ACC112 (cell line): ENCODE results near the gene GABRB2.

Source experiments
- H2AFZ ChIP-seq: fragments of 200-600 bp; sonication (generic); one replicate; pipeline ENCODE4 v1.6.0; 2017; ENCODE audit warnings: antibody characterized with exemption, low read length; ENCODE audit not compliant: unreplicated experiment
- H3K27ac ChIP-seq: fragments of 200-600 bp; sonication (generic); 2 replicates; pipeline ENCODE4 v1.5.1; 2014; ENCODE audit warnings: low read depth, mild to moderate bottlenecking, antibody characterized with exemption, low read length, moderate library complexity
- H3K27me3 ChIP-seq: fragments of 200-600 bp; sonication (generic); 2 replicates; pipeline ENCODE4 v1.6.1; 2014; ENCODE audit warnings: mild to moderate bottlenecking, antibody characterized with exemption, low read length, moderate library complexity, mixed read lengths; ENCODE audit not compliant: insufficient read depth
- H3K36me3 ChIP-seq: fragments of 200-600 bp; sonication (generic); 2 replicates; pipeline ENCODE4 v1.6.1; 2016; ENCODE audit warnings: mild to moderate bottlenecking, antibody characterized with exemption, low read length, moderate library complexity, mixed read lengths; ENCODE audit not compliant: insufficient read depth
- H3K4me1 ChIP-seq: fragments of 200-600 bp; sonication (generic); one replicate; pipeline ENCODE4 v1.6.1; 2016; ENCODE audit warnings: low read length, mixed read lengths; ENCODE audit not compliant: insufficient read depth, unreplicated experiment, control insufficient read depth
- H3K4me3 ChIP-seq: fragments of 200-600 bp; sonication (generic); 2 replicates; pipeline ENCODE4 v1.5.1; 2014; ENCODE audit warnings: mild to moderate bottlenecking, low read depth, low read length
- H3K79me2 ChIP-seq: fragments of 200-600 bp; sonication (generic); one replicate; pipeline ENCODE4 v1.6.0; 2016; ENCODE audit warnings: low read length; ENCODE audit not compliant: control insufficient read depth, unreplicated experiment, insufficient read depth

The GABRB2 gene

DNA sequence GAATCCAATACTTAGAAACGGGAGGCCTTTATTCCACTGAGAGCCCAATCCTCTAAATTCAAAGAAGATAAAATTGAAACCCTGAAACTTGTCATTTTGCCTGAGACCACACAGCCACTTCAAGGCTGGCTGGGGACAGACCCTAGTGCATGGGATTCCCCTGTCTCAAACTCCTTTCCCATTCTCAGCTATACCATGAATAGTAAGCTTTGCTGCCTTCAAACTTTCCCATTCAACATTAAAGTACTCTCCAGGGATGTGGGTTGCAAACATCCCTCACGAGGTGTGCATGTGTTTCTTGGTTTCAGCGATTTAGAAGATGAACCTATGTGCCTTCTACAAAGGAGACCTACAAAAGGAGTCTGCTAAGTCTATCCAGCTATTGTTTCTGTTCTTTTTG lies 64.6 kb downstream of the GABRB2 start:
- no peaks in the 10 kb centered on the region for H3K4me1 ChIP-seq
- H3K27me3 ChIP-seq = no peaks in the 10 kb centered on the region
- no peak overlapping the region for H3K4me3 ChIP-seq
- no peak overlapping the region for H3K27ac ChIP-seq
- H3K36me3 ChIP-seq = no peaks in the 10 kb centered on the region
- H3K79me2 ChIP-seq = no peaks in the 10 kb centered on the region
- no peak overlapping the region for H2AFZ ChIP-seq

DNA sequence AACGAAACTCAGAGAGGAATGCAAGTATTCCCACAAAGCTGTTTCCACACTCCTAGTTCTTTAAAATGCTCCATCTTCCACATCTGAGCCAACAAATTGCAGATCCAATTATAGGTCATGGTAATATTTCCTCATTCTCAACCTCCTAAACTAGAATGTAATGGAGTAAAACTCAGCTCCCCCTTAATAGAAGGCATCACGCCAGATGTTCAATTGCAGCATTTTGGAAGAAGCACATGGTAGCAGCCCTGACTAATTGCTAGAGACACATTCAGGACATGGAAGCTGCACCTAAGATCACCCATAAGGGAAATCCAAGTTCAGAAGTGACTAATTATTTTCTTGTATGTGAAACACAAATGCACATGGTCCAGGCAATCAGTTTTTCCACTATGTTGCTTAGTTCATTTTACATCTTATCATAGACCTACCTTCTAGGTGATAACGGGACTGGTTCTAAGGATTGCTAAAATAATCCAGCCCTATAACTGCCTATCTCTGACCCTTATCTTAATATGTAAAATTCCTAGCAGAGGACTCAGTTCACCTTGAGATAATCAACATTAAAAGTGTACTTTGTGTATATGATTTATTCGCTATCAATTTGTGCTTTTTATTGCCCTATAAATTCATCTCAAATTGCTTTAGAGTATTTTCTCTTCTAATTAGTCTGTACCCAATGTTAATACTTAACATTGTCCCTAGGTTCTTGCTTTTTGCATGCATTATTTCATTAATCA lies 75.1 kb downstream of the GABRB2 start:
- H3K4me3 ChIP-seq = no peak overlapping the region
- H3K27ac ChIP-seq = no peak overlapping the region
- no peaks in the 10 kb centered on the region for H3K36me3 ChIP-seq
- no peak overlapping the region for H2AFZ ChIP-seq
- no peaks in the 10 kb centered on the region for H3K4me1 ChIP-seq
- no peaks in the 10 kb centered on the region for H3K27me3 ChIP-seq
- H3K79me2 ChIP-seq = no peaks in the 10 kb centered on the region

DNA sequence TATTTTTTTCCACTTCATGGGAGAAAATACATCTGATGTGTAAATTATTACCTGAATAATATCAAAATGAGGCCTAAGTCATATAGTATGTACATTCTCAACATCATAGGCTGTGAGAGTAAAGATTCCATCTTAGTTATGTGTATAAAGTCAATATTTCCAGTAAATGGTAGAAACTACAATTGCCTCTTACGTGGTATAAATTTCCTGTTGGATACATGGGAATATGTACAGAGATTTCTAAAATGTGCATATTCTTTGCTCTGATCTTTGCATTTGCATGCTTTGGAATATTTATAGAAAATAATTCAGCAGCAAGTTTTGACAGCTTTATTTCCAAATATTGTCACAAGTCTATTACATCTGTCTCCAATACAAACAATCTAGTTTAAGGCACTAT lies 78.8 kb downstream of the GABRB2 start:
- H3K4me1 ChIP-seq = no peaks in the 10 kb centered on the region
- H3K27me3 ChIP-seq = no peaks in the 10 kb centered on the region
- no peak overlapping the region for H2AFZ ChIP-seq
- no peaks in the 10 kb centered on the region for H3K79me2 ChIP-seq
- no peak overlapping the region for H3K4me3 ChIP-seq
- H3K27ac ChIP-seq = no peak overlapping the region
- H3K36me3 ChIP-seq = no peaks in the 10 kb centered on the region

DNA sequence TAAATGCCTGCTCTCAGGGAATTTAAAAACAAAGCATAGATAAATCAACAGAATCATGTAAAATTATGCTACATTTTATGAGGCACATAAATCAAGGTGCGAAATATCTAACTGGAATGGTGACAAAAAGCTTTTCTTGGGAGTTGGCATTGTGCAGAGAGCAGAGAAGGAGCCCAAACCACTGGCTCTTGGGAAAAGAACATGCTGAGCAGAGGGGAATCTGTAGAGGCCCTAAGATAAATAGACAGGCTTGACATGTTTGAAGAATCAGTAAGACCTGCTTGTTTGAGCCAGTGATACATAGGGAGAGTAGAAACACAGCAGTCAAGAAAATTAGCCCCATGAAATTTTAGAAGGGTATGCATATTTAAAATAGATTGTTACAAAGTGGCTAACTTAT lies 85.8 kb downstream of the GABRB2 start:
- no peaks in the 10 kb centered on the region for H3K36me3 ChIP-seq
- H3K4me3 ChIP-seq = no peak overlapping the region
- H3K27ac ChIP-seq = no peak overlapping the region
- no peaks in the 10 kb centered on the region for H3K79me2 ChIP-seq
- H3K4me1 ChIP-seq = no peaks in the 10 kb centered on the region
- no peaks in the 10 kb centered on the region for H3K27me3 ChIP-seq
- H2AFZ ChIP-seq = no peak overlapping the region

DNA sequence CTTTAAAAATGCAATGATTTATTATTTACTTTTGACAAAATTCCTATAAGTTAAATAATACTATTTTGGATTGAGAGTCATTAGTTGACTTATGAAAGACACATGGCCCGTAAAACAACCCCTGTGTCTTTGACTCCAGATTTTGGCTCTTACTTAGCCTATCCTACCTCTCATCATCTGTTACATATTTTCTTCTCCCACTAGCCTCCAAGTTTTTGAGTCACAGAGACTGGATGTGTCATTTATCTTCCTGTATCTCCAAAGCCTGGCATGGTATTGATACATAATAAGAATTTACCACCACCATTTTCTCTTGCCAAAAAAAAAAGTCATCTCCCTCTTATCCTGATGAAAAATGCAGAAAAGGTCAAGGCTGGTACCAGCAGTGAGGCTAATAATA lies 99.9 kb downstream of the GABRB2 start:
- no peaks in the 10 kb centered on the region for H3K36me3 ChIP-seq
- H3K79me2 ChIP-seq = no peaks in the 10 kb centered on the region
- no peak overlapping the region for H3K4me3 ChIP-seq
- no peak overlapping the region for H2AFZ ChIP-seq
- no peaks in the 10 kb centered on the region for H3K27me3 ChIP-seq
- H3K4me1 ChIP-seq = no peaks in the 10 kb centered on the region
- no peak overlapping the region for H3K27ac ChIP-seq

DNA sequence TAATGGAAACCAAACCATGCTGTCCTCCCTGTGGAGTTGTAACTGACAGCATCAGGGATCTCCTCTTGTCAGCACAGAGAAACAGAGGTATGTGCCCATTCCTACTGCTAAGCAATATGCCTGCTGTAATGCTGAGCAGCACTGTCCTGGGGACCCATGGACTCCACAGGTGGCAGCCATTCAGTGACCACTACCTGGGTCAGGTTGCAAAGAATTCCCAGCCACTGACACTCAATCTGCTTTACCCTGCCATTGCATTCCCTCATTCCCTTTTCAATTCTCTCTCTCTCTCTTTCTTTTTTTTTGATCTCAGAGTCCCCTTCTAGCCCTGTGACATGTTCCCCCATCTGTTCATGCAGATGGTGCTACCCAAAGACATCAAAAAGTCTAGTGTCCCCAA lies 104.1 kb downstream of the GABRB2 start:
- Histone ChIP-seq H3K27me3 (no peaks in the 10 kb centered on the region), H3K27ac (no peak overlapping the region), H3K4me1 (no peaks in the 10 kb centered on the region), H2AFZ (no peak overlapping the region), H3K79me2 (no peaks in the 10 kb centered on the region), H3K4me3 (no peak overlapping the region), H3K36me3 (no peaks in the 10 kb centered on the region)

DNA sequence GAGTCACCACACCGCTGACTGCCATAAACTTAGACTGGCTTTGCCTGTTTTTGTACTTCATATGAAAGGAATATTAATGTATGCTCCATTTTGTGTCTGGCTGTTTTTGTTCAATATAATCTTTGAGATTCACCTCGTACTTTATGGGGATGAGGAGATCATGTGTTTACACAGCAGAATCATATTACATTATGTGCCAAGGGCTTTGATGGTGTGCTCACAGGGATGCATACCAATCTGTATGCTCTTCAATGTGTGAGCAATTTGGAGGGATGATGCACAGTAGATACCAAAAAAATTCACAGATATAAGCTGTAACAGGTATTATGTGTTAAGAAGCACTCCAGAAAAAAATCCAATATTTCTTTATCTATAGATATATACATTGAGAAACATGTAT lies 113.7 kb downstream of the GABRB2 start:
- H3K36me3 ChIP-seq = no peaks in the 10 kb centered on the region
- no peaks in the 10 kb centered on the region for H3K79me2 ChIP-seq
- no peak overlapping the region for H2AFZ ChIP-seq
- H3K27ac ChIP-seq = no peak overlapping the region
- no peak overlapping the region for H3K4me3 ChIP-seq
- H3K4me1 ChIP-seq = no peaks in the 10 kb centered on the region
- H3K27me3 ChIP-seq = no peaks in the 10 kb centered on the region

DNA sequence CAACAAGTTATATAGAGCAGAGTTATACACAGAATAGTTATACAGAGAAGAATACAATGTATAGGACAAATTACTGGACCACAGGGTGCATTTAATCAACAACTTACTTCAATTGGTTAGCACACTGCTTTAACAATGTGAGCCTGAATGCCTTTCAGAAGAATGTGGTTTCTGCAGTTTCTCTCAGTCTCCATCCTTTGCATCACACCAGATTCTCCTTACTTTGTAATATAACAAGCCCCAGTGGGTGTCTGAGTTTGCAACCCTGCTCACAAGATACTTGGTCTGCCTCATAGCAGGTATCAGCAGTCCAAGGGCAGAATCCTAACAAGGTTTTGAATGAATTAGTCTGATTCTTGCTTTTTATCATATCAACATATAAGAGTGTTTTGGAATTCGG lies 114.6 kb downstream of the GABRB2 start:
- H2AFZ ChIP-seq = no peak overlapping the region
- no peaks in the 10 kb centered on the region for H3K79me2 ChIP-seq
- H3K4me3 ChIP-seq = no peak overlapping the region
- no peaks in the 10 kb centered on the region for H3K4me1 ChIP-seq
- no peaks in the 10 kb centered on the region for H3K36me3 ChIP-seq
- no peak overlapping the region for H3K27ac ChIP-seq
- no peaks in the 10 kb centered on the region for H3K27me3 ChIP-seq

DNA sequence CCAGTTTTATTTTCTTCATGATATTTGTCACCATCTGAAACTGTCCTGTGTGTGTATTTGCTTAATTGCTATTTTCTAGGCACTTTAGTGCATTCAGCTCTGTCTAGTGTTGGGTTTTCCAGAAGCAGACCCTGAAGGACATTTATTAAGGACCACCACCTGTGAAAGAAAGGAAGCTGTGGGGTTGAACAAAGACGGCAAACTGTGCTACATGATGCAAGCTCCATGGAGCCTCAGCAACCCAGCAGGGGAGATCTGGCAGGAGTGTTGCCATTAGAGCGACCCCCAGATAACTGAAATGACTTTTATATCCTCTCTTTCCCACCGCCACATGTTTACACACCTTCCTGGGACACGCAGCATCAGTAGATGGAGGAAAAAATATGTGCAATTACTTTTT lies 125.5 kb downstream of the GABRB2 start:
- Histone ChIP-seq H3K79me2 (no peaks in the 10 kb centered on the region), H3K4me3 (no peak overlapping the region), H2AFZ (no peak overlapping the region), H3K36me3 (no peaks in the 10 kb centered on the region), H3K27me3 (no peaks in the 10 kb centered on the region), H3K4me1 (no peaks in the 10 kb centered on the region), H3K27ac (no peak overlapping the region)

DNA sequence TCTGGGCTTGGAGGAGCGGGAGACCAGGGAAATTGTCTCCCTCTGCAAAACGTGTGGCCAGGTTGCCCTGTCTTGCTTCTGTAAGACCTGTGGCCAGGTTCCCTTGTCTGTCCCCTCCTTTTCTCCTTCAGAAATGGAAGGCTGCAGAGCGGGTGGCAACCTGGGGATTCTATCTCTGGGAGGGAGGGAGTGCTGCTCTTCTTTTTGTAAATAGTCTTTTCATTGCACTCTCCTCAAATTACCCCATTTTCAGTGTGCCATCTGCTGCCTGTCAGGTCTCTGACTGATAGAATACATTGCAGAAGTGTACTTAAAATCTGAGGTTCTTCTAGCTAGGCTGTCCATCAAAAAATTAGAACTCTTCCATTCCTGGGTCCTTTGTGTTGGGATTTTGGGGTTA lies 126.0 kb downstream of the GABRB2 start:
- Histone ChIP-seq H3K27me3 (no peaks in the 10 kb centered on the region), H3K36me3 (no peaks in the 10 kb centered on the region), H2AFZ (no peak overlapping the region), H3K4me3 (no peak overlapping the region), H3K79me2 (no peaks in the 10 kb centered on the region), H3K4me1 (no peaks in the 10 kb centered on the region), H3K27ac (no peak overlapping the region)

DNA sequence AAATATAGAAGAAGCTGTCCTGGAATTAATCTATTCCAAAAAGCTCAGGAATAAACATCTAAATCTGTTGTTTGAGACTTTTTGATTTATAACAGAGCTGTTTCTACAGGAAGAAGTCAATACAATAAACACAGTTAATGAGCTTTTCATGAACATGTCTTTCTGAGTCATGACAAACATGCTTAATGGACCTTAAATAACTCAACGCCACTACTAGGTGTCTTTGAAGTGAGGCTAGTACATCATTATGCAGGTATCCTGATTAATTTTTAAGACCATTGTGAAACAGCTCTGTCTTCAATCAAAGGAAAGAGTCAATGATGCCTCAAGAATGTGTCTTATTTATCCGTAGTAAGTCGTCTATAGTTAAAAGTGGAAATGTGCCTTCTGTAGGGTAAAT lies 131.6 kb downstream of the GABRB2 start:
- Histone ChIP-seq H3K27ac (no peak overlapping the region), H3K79me2 (no peaks in the 10 kb centered on the region), H3K4me3 (no peak overlapping the region), H2AFZ (no peak overlapping the region), H3K27me3 (no peaks in the 10 kb centered on the region), H3K36me3 (no peaks in the 10 kb centered on the region), H3K4me1 (no peaks in the 10 kb centered on the region)
